HL-60 (cell line): ENCODE data around the gene CACNA1I.

Experiments
- DNase-seq, 2 experiments: peaks; one replicate each; pipeline ENCODE4 v3.0.0-alpha.2; 2010 to 2020; ENCODE audit warnings: low read depth in 1 of 2, low spot score in 1 of 2
- H3K27ac ChIP-seq: fragments of 250-450 bp; sonication (Bioruptor Pico); replicated peaks from 2 replicates; pipeline ENCODE4 v1.5.1; 2020; ENCODE audit warnings: mild to moderate bottlenecking, moderate library complexity
- H3K27me3 ChIP-seq: fragments of 250-450 bp; sonication (Bioruptor Pico); 2 replicates; pipeline ENCODE4 v1.5.1; 2021; ENCODE audit warnings: mild to moderate bottlenecking, moderate library complexity; ENCODE audit not compliant: insufficient read depth, poor library complexity, severe bottlenecking
- H3K4me3 ChIP-seq: replicated peaks from 2 replicates; pipeline ENCODE4 v1.5.1; 2011; ENCODE audit warnings: mild to moderate bottlenecking, control low read depth, low read length; ENCODE audit not compliant: insufficient read depth
- CTCF ChIP-seq: IDR thresholded peaks from one replicate; pipeline ENCODE4 v1.5.1; 2011; ENCODE audit warnings: low read length, control low read depth, inconsistent platforms; ENCODE audit not compliant: insufficient read depth
- GABPA ChIP-seq: IDR thresholded peaks from 2 replicates; pipeline ENCODE4 v1.6.1; 2012; ENCODE audit warnings: low read depth
- POLR2AphosphoS5 ChIP-seq: IDR thresholded peaks from 2 replicates; pipeline ENCODE4 v1.6.1; 2012; ENCODE audit warnings: low read depth
- REST ChIP-seq: IDR thresholded peaks from 2 replicates; pipeline ENCODE4 v1.6.1; 2012; ENCODE audit warnings: low read depth; ENCODE audit not compliant: insufficient replicate concordance
- SPI1 ChIP-seq: IDR thresholded peaks from 2 replicates; pipeline ENCODE4 v1.6.1; 2012; ENCODE audit warnings: low read depth, mild to moderate bottlenecking, borderline replicate concordance

CACNA1I gene

DNA sequence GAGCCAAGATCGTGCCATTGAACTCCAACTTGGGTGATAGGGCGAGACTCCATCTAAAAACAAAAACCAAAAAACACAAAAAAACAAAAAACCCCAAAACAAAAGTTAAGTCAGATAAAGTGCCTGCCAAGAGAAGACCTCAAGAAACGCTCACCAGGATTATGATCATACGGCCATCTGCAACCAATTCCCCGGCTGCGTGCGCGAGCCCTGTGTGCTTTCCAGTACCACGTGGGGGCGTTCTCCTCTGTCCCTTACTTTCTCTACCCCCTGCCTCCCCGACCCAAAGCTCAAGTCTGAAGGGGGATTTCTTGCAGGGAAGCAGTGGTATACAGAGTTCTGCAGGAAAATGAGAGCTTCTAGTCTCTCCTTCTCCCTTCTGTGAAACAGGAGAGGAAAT, 27.5 kb upstream of the CACNA1I start:
- DNase-seq: peak in 1 of 2 experiments; percentile 41
- Histone ChIP-seq H3K27me3 (peaks cover 9% of the 10 kb centered on the region), H3K27ac (no peak overlapping the region), H3K4me3 (no peak overlapping the region)
- TF ChIP-seq CTCF: peak; percentile 23
- TF ChIP-seq GABPA: no peak
- peak; percentile 36 for TF ChIP-seq REST
- TF ChIP-seq POLR2AphosphoS5: no peak
- no peak for TF ChIP-seq SPI1

- Histone ChIP-seq H3K4me3 (no peak overlapping the region), H3K27me3 (peaks cover 6% of the 10 kb centered on the region), H3K27ac (no peak overlapping the region)
- TF ChIP-seq SPI1 (no peak), CTCF (no peak), REST (peak; percentile 100)
- DNase-seq: peak in 1 of 2 experiments; percentile 18
Observed at GRCh38 chr22:39545386-39546365, 24.9 kb upstream of the CACNA1I start.

DNA sequence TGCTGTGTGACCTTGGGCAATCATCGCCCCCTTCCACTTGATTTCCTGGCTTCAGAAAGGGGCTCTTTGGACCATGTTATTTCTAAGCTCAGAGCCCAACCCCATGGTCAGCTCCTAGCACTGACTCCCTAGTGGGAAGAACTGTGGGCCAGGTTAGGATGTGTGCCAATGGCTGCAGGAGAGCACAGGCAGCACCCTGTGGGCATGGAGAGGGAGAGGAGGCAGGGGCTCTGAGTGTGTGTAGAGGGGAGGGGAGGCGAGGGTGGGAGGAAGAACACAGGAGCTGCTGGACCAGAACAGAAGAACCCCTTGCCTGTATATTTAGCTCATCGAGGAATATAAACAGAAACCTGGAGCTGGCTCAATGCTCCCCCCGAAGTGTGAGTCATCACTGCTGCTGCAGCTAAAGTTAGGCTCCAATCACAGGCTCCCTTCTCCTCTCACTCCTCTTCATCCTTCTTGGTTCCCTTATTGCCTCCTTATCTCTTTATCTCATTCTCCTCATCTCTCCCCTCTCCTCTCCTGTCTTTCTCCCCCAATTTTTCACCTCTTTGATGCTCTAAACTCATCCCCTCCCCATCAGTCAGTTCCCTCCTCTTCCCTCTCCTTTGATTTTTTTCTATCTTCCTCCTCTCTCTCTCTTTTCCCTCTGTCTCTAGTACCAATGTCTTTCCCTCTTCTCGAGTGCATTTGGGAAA, 23.5 kb upstream of the CACNA1I start:
- Histone ChIP-seq H3K27ac (no peak overlapping the region), H3K27me3 (peaks cover 6% of the 10 kb centered on the region), H3K4me3 (no peak overlapping the region)
- no peak for DNase-seq
- TF ChIP-seq SPI1: no peak
- no peak for TF ChIP-seq REST
- TF ChIP-seq POLR2AphosphoS5: no peak
- TF ChIP-seq GABPA: no peak
- no peak for TF ChIP-seq CTCF
